ENCODE measurements around the gene NUDT8.

Gene NUDT8

GRCh38 chr11:67586568-67587250, 43.0 kb downstream of the NUDT8 start:
- DNase-seq: no peak

- no peak for DNase-seq
Measured at GRCh38 chr11:67585911-67586310, 43.8 kb downstream of the NUDT8 start.

DNA sequence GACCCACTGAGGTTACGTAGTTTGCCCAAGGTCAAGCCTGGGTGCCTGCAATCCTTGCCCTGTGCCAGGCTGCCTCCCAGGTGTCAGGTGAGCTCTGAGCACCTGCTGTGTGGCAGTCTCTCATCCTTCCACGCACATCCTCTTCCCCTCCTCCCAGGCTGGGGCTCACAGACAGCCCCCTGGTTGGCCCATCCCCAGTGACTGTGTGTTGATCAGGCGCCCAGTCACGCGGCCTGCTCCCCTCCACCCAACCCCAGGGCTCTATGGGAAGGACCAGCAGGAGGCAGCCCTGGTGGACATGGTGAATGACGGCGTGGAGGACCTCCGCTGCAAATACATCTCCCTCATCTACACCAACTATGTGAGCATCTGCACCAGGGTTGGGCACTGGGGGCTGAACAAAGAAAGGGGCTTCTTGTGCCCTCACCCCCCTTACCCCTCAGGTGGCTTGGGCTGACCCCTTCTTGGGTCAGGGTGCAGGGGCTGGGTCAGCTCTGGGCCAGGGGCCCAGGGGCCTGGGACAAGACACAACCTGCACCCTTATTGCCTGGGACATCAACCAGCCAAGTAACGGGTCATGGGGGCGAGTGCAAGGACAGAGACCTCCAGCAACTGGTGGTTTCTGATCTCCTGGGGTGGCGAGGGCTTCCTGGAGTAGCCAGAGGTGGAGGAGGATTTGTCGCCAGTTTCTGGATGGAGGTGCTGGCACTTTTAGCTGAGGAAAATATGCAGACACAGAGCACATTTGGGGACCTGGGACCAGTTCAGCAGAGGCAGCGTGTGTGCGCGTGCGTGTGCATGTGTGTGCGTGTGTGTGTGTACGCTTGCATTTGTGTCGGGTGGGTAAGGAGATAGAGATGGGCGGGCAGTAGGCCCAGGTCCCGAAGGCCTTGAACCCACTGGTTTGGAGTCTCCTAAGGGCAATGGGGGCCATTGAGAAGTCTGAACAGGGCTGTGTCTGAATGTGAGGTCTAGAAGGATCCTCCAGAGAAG, 44.6 kb downstream of the NUDT8 start:
- no peak for DNase-seq

DNA sequence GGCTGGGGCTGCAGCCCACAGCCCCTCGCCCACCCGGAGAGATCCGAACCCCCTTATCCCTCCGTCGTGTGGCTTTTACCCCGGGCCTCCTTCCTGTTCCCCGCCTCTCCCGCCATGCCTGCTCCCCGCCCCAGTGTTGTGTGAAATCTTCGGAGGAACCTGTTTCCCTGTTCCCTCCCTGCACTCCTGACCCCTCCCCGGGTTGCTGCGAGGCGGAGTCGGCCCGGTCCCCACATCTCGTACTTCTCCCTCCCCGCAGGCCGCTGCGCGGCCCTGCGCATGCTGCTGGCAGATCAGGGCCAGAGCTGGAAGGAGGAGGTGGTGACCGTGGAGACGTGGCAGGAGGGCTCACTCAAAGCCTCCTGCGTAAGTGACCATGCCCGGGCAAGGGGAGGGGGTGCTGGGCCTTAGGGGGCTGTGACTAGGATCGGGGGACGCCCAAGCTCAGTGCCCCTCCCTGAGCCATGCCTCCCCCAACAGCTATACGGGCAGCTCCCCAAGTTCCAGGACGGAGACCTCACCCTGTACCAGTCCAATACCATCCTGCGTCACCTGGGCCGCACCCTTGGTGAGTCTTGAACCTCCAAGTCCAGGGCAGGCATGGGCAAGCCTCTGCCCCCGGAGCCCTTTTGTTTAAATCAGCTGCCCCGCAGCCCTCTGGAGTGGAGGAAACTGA, 45.4 kb downstream of the NUDT8 start:
- DNase-seq: no peak

GRCh38 chr11:67583247-67584204, 46.2 kb downstream of the NUDT8 start, which contains the start of gene GSTP1:
Gene GSTP1, plus strand, starts transcription at chr11:67583812. Its CDS starts 32 bp downstream, at chr11:67583844.
- DNase-seq: peak; percentile 78

GRCh38 chr11:67582011-67582410, 47.7 kb downstream of the NUDT8 start:
- no peak for DNase-seq

- DNase-seq: no peak
Measured at GRCh38 chr11:67581469-67581868, 48.3 kb downstream of the NUDT8 start.

DNA sequence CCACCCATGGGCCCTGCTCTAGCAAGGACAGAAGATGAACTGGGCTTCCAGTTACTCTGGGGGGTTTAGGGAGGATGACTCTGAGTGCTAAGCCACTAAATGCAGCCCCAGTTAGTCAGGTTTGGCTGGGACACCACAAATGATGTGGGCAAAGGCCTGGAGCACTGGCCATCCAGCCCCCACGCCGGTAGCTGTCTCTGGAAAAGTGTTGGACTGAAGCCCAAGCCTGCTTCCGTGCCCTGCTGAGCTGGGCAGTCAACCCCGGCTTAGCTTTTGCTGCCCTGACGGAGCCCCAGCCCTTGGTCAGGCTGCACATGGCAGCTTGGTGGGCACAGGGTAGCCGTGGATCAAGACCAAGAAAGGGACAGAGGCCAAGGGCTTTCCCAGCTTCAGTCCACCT, 51.8 kb downstream of the NUDT8 start:
- DNase-seq: no peak

All from SHP77 treated with DMSO at 0.1 percent for 48 hours (cell line).